PC-9 (cell line): Measurements from ENCODE around the gene JUND.

Experiments used
- CTCF ChIP-seq: fragments of 200-600 bp; sonication (generic); conservative IDR thresholded peaks from 2 replicates; pipeline ENCODE4 v1.6.1; 2017; ENCODE audit warnings: mixed run types, antibody characterized with exemption, mild to moderate bottlenecking, moderate library complexity
- EZH2 ChIP-seq: fragments of 200-600 bp; sonication (generic); IDR thresholded peaks from 2 replicates; pipeline ENCODE4 v1.8.0; 2017; ENCODE audit warnings: antibody characterized with exemption, low read depth

GRCh38 chr19:18254546-18255503, 26.6 kb downstream of the JUND start:
- peak; percentile 63 for TF ChIP-seq CTCF
- TF ChIP-seq EZH2: no peak
